AG04449 (cell line): ENCODE measurements around the gene GNPTAB.
A peak's percentile ranks its signal among the peaks of the same experiment; 100 is the strongest.
"Not testable (repeated sequence)": the region's sequence is repeated elsewhere in the genome, so short reads cannot be mapped to it uniquely, and the experiment has no call there.

Experiments used
- CTCF ChIA-PET: fragments of 350-600 bp; formaldehyde crosslinking; extraction: SDS; loops from one replicate; lab custom pipeline; 2021; ENCODE audit warnings: antibody characterized with exemption; lab: Yijun Ruan, JAX
- POLR2A ChIA-PET: fragments of 400-600, 350-600 bp; formaldehyde crosslinking; extraction: SDS; loops from one replicate; lab custom pipeline; 2020; ENCODE audit warnings: antibody characterized with exemption, inconsistent platforms; lab: Yijun Ruan, JAX
- DNase-seq: peaks from one replicate; pipeline ENCODE4 v3.0.0-alpha.2; 2010; ENCODE audit warnings: low read depth, low spot score
- H3K4me3 ChIP-seq: 2 replicates; pipeline ENCODE4 v1.5.1; 2011; ENCODE audit warnings: low read depth, mild to moderate bottlenecking, control low read depth, low read length
- TF ChIP-seq, protein P1 (sequence below): IDR thresholded peaks from one replicate; pipeline ENCODE4 v1.5.1; 2011; ENCODE audit warnings: mild to moderate bottlenecking, moderate library complexity, low read length, control low read depth, inconsistent platforms; ENCODE audit not compliant: insufficient read depth; ENCODE audit errors: missing control alignments

The GNPTAB gene

GRCh38 chr12:101859664-101860607 lies 29.2 kb upstream of the GNPTAB start:
- H3K4me3 ChIP-seq = no peak overlapping the region
- no peak for DNase-seq
- ChIA-PET CTCF (interaction anchor here (1.9 kb wide), 1 partner anchor 20 kb away, joined by 9 read pairs; no protein-coding TSS in a partner anchor), POLR2A (interaction anchor here (0.9 kb wide), 1 partner anchor 17 kb away, joined by 3 read pairs; the partner anchor contains the start of gene DRAM1)
- TF ChIP-seq, protein P1, sequence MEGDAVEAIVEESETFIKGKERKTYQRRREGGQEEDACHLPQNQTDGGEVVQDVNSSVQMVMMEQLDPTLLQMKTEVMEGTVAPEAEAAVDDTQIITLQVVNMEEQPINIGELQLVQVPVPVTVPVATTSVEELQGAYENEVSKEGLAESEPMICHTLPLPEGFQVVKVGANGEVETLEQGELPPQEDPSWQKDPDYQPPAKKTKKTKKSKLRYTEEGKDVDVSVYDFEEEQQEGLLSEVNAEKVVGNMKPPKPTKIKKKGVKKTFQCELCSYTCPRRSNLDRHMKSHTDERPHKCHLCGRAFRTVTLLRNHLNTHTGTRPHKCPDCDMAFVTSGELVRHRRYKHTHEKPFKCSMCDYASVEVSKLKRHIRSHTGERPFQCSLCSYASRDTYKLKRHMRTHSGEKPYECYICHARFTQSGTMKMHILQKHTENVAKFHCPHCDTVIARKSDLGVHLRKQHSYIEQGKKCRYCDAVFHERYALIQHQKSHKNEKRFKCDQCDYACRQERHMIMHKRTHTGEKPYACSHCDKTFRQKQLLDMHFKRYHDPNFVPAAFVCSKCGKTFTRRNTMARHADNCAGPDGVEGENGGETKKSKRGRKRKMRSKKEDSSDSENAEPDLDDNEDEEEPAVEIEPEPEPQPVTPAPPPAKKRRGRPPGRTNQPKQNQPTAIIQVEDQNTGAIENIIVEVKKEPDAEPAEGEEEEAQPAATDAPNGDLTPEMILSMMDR = no peak

GRCh38 chr12:101858361-101858760 lies 27.6 kb upstream of the GNPTAB start:
- CTCF ChIA-PET = no interaction called here
- no peak overlapping the region for H3K4me3 ChIP-seq
- no peak for DNase-seq
- POLR2A ChIA-PET = no interaction called here
- TF ChIP-seq, protein P1 = no peak

- TF ChIP-seq, protein P1 = no peak
- DNase-seq = peak; percentile 77
- POLR2A ChIA-PET = interaction anchor here (0.6 kb wide), 1 partner anchor 35 kb away, joined by 3 read pairs; no protein-coding TSS in a partner anchor
- no peak overlapping the region for H3K4me3 ChIP-seq
- CTCF ChIA-PET = interaction anchor here (3.0 kb wide), 1 partner anchor 17 kb away, joined by 20 read pairs; no protein-coding TSS in a partner anchor
These were observed 26.3 kb upstream of the GNPTAB start for GRCh38 chr12:101857043-101857558.

DNA sequence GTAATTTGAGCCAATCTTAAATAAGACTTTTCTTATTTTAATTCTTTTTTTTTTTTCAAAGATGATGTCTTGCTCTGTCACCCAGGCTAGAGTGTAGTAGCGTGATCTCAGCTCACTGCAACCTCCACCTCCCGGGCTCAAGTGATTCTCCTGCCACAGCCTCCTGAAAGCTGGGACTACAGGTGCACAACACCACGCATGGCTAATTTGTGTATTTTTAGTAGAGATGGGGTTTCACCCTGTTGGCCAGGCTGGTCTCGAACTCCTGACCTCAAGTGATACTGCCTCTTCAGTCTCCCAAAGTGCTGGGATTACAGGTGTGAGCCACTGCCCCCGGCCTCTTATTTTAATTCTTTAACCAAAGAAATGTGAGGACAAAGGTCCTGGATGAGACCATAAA lies 25.9 kb upstream of the GNPTAB start:
- ChIA-PET CTCF (interaction anchor here (0.6 to 3.0 kb wide), 3 partner anchors 16 to 21 kb away, joined by 3 to 20 read pairs (median 3); no protein-coding TSS in a partner anchor), POLR2A (interaction anchor here (0.6 kb wide), 1 partner anchor 35 kb away, joined by 3 read pairs; no protein-coding TSS in a partner anchor)
- H3K4me3 ChIP-seq, DNase-seq: not testable (repeated sequence)

DNA sequence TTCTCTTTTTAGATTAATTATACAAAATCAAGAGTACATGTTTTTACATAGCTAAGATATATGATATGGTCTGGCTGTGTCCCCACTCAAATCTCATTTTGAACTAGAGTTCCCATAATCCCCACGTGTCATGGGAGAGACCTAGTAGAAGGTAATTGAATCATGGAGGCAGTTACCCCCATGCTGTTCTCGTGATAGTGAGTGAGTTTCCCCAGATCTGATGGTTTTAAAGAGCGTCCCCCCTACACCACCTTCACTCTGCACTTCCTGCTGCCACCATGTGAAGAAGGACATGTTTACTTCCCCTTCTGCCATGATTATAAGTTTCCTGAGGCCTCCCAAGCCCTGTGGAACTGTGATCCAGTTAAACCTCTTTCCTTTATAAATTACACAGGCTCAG lies 25.2 kb upstream of the GNPTAB start:
- TF ChIP-seq, protein P1 = no peak
- ChIA-PET CTCF (interaction anchor here (0.9 to 3.0 kb wide), 10 partner anchors 8 to 84 kb away, joined by 3 to 20 read pairs (median 4); partner anchors contain the start of gene GNPTAB), POLR2A (interaction anchor here (1.0 kb wide), 2 partner anchors 24 to 448 kb away, joined by 3 read pairs; partner anchors contain the start of gene ARL1)
- no peak overlapping the region for H3K4me3 ChIP-seq
- no peak for DNase-seq

DNA sequence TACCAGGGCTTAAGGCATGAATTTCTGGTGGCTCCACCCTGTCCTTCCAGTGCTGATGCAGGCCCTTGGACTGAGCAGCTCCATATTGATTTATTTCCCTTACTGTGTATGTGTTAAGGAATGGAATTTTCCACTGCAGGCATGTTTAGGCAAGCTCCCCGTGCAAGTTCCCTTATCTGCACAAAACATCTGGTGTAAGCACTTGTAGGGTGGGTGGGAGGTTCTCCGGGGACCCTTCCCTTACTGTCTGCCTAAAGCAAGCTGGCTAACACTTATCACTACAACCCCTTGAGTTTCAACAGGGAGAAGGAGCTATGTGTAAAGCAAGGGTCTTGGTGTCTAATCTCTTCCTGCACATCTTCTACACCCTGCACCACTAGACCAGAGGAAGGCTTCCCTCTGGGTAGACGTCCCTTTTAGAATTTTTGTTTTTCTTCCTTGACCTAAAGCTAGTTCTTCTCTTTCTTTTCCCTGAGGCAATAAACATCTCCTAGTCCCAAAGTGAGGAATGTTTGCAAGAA lies 24.7 kb upstream of the GNPTAB start:
- ChIA-PET POLR2A (interaction anchor here (1.0 kb wide), 2 partner anchors 25 to 448 kb away, joined by 3 read pairs; partner anchors contain the start of gene ARL1), CTCF (interaction anchor here (0.9 to 3.0 kb wide), 10 partner anchors 8 to 85 kb away, joined by 3 to 20 read pairs (median 4); partner anchors contain the start of gene GNPTAB)
- TF ChIP-seq, protein P1 = no peak
- no peak overlapping the region for H3K4me3 ChIP-seq
- DNase-seq = no peak
